UCSD-AML1 (cell line): Measurements from ENCODE around the gene C2orf66.

Experiments used
- DNase-seq: peaks from one replicate; lab custom pipeline; 2025; ENCODE audit not compliant: unreplicated experiment; lab: John Stamatoyannopoulos, UW

Gene C2orf66

DNA sequence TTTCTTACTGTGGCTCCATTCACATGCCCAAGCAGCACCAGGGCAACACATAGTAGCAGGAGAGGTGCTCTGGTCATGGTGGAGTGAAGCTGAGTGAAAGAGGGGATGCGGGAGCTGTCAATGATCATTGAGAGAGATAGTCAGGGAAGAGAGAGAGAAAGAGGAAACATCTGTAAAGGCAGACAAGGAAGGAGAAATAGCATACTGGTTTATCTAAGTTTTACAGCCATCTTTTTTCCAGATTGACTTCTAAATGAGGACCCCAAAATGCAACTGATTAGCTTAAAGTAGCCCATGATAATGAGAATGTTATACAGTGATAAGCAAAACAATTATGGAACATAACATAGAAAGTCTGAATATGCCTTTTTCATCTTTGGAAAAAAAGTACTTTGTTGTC is at the start of gene C2orf66:
TSS of gene C2orf66 (minus strand) at position 96 of the 400 bp plus-strand sequence. CDS start at position 77, 19 bp downstream.
- no peak for DNase-seq

GRCh38 chr2:196854629-196855028 is 45.5 kb upstream of the C2orf66 start:
- DNase-seq = no peak

- no peak for DNase-seq
These were observed 44.3 kb upstream of the C2orf66 start for GRCh38 chr2:196853301-196854087.

DNA sequence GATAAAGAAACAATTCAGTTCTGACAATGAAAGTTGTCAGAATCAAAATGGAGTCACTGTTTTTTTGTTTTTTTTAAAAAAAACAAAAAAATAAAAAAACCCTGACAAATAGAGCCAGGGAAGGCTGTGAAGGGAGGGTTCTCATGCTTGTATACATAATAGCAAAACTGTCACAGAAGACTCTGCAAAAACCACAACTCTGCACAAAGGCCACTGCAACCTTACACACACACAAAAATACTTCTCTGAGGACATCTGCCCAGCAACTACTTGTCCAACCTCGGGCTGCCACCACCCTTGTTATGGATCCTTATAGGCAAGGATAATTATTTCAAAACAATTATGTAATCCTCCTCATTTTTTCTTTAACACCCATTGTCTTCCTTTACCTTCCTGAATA is 41.9 kb upstream of the C2orf66 start:
- no peak for DNase-seq

DNA sequence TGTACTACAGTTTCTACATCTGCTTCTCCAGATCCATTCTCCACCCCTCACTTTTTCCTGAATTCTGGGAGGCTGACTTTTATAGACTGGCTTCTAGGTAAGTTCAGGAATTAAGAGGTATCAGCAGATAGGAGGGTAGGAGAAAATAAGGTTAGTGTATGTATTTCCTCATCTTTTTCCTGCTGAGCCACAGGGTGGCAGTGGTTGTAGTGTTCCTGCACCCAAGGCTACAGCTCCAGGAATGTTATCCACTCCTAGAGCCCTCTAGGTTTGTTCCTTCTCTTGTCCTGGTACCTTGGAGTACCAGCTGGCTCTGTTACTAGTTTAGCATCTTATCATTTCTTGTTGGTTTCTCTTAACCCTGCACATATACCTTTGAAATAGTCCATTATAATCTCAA is 40.7 kb upstream of the C2orf66 start:
- DNase-seq = peak; percentile 6

DNA sequence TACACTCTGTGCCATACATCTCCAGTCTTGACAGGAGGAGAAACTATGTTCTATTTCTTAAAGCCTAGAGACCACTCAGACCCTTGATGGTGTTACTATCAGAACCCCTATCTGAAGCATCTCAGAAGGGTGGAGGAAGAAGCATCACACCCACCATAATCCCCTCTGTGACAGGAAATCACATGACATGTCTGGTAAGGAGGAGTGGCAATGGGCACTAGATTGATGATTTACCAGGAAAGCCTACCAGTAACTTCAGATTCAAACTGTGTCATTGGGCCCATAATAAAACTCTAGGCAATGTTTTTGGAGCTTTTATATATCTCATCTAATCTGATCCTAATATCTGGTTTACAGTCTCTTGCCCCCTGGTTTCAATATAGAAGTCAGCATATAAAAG is 37.1 kb upstream of the C2orf66 start:
- no peak for DNase-seq

- no peak for DNase-seq
These were observed 36.2 kb upstream of the C2orf66 start for GRCh38 chr2:196845371-196845770.

DNA sequence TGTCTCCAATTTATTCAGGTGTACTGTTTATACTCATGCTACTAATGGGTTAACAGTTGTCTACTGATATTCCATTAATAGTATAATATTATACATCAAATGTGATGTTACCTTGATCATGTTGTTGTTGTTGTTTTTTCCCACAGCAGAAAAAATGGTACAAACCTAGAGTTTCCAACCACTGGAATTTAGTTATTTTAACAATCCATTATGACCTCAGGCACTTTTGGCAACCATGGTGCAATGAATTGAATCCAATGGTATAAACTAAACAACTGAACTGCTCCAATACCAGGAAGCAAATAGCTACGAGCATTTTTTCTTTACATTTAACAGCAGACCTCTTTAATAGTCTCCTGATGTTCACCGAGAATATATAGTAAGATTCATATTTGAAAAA is 31.0 kb upstream of the C2orf66 start:
- DNase-seq = no peak

DNA sequence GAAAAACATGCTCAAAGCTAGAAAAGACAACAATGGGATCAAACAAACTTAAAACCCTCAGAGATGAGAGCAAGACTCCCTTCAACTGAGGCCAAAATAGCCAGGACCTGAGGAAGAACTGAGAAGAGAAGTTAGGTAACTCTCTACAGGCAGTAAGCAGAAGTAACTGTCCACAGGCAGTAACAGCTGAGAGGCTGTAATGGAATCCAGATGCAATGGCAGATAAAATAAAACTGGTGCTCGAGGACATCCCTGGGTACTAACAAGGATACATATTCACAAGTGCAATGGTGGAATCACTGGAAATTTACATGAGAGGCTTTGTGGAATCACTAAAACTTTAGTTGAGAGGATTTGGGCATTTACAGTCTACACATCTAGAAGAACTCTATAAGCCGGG is 30.4 kb upstream of the C2orf66 start:
- DNase-seq = no peak

DNA sequence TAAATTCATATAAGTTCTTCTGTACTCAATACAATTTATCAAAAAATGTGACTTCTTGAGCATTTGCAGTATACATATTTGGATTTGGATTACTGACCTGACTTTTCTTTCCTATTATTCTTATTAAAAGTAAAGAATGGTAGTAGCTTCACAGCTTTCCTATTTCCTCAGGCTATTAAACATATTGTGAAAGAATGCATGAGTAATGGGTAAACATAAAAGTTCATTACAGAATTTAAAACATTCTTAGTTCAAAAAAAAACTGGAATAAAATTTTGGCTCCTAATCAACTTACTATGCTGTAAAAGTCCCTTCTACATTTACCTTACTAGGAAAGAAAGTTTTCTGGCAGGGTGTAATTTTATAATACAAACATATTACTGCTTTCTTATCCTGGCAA is 27.3 kb upstream of the C2orf66 start:
- no peak for DNase-seq

DNA sequence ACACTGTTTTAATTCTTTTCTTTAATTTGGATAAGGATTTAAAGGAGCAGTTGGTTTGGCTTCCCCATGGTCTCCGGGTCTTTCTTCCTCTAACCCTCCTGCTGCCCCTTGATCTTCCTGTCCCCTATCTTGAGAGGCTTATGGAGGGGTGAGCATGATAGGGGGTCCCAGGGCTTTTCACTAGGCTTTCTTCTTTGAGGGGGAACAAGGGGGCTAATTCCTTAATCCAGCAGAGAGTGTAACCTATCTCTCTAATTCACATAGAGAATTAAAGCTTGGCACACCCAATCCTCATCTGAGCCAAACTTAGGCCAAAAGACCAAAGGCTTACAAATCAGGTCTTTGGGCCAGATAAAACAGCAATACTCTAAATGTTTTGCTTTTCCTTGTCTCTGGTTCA is 21.5 kb upstream of the C2orf66 start:
- DNase-seq = no peak

GRCh38 chr2:196827356-196827755 is 18.2 kb upstream of the C2orf66 start:
- DNase-seq = no peak

DNA sequence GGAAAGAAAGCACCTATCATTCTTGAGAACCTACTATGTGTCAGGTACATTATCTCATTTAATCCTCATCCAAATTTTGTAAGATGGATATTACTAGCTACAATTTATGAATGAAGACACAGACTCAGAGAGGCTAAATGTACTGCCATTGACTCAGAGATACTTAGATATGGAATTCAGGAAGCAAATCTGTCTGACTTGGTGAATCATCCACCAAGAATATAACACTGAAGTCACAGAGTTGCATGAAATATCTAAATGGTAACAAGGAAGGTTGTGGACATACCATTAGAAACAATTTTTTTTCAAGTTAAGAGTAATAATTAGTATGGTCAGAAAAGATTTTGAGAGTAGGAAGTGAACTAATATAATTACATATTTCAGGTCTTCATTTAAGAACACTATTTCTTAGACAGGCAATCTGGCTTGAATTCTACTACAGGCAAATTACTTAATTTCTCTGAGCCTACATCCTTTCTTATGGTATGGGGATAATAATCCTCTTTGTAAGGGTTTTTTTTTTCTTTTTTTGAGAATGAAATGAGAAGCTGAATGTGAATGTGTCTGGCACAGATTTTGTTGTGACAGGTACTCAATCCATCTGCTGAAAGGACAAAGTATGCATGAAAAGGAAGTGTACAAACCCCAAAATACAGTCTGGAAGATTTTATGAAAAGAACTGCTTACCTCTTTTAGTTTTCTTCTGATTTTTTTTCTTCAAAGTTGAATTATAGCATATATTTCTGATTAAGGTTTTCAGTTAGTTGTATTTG is 14.8 kb upstream of the C2orf66 start:
- no peak for DNase-seq

- no peak for DNase-seq
These were observed 12.0 kb upstream of the C2orf66 start for GRCh38 chr2:196821195-196821594.

GRCh38 chr2:196808083-196808665 is 981 bp downstream of the C2orf66 start:
- DNase-seq = no peak

- no peak for DNase-seq
These were observed 4.8 kb downstream of the C2orf66 start for GRCh38 chr2:196804381-196804780.

DNA sequence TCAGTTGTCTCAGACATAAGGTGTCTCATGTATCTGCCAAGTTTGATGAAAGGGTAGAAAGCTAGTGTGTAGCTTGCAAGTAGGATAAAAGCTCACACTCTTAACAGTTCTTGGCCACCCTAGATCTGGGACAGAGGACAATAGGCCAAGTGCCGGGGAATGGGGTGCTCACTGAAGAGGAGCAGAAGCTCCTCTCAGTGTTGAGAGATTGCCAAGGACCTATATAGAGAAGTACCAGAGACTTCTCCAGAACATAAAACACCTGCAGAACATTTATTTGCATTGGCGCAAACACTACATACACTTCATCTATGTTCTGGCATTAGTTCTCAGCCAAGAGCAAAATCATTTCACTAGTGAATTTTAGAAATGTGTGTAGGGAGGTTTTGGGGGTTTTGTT is 6.8 kb downstream of the C2orf66 start:
- DNase-seq = no peak

DNA sequence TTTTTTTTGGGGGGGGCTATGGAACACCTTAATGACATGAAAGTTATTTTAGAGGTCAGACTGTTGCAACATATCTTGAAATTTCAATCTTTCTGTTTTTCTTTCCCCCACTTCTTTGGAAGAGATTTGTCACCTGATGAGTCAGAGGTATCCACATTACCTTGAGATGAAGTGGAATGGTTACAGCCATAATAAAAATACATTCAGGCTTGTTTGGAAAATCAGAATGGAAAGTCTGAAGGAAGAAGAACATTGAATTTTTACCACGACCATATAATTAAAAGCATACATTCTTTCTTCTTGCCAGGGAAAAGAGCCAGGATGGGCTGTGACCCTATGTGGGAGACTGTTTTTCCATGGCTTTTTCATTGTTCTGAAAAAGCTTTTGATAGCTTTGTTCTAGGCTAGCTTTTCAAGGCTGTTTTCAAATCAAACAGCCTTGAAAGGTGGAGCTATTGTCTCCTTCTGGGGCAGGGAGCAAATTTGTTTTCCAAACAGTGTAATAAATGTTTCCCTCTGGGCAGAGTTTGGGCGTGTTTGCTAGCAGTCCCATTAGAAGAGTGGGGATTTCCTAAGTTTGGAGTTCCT is 7.4 kb downstream of the C2orf66 start:
- DNase-seq = no peak

- no peak for DNase-seq
These were observed 10.2 kb downstream of the C2orf66 start for GRCh38 chr2:196798980-196799379.

DNA sequence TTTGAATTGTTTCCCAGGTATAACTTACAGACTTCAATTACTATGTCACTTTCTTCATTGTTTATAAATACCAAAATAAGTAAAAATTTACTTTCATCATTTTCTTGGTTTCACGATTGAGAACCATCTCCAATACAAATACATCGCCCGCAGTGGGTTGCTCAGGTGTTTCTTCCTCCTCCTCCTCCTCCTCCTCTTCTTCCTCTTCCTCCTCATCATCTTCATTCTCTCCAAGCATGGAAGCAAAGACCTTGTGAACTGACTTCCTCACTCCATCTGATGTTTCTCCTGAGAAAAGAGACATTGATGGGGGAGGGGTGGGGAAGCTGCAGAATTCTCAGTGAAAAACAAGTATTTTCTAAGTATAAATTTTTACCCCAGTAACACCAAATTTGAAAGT is 16.3 kb downstream of the C2orf66 start:
- DNase-seq = no peak

DNA sequence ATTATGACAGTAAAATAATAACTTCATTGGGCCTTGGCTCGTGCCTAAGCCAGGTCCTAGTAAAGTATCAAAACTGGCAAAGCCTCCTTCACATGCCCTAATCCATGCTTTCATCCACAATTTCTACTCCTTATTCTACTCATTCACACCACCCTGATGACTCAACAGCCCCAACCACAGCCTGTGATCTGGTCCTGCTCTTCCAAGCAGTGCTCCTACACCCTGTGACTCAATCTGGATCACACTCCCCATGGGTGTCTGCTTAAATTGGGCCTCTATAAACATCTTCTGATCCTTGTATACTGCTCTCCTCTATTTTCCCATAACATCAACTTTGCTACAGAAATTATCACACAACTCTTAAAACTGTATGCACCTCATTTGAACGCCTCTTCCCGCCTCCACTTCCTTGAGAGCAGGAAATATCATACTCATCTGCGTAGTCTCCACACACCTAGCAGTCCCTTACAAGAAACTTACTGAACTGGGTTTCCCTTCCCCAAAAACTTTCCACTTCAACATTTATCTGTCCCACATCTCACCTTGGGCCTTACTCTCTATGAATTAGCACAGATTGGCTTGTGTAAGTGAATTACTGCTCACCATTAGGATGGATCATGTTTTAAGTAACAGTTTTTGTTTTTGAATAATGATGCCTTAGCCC is 25.6 kb downstream of the C2orf66 start:
- no peak for DNase-seq
